GM19328 (cell line): ENCODE results near the gene TRIO.

ENCODE experiments used
- ATAC-seq: cut with Tn5 transposase; IDR thresholded peaks from one replicate; pipeline ENCODE4 v1.9.1; 2021; ENCODE audit warnings: mild to moderate bottlenecking, moderate library complexity; ENCODE audit not compliant: unreplicated experiment

The TRIO gene

DNA sequence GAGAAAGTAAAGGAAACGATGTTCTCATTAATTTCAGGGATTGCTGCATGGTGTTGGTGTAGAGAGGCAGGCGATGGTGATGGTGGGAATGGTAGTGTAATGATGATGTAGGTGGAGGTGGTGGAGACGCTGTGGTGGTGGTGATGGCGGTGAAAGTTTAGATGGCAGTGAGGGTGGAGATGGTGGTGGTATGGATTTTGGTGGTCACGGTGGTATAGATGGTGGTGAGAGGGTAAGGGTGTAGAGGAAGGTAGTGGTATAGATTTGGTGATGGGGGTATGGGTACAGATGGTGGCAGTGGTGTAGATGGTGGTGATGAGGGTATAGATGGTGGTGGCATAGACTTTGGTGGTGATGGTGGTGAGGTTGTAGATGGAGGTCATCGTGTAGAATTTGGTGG, 259.3 kb downstream of the TRIO start:
- no peak for ATAC-seq

DNA sequence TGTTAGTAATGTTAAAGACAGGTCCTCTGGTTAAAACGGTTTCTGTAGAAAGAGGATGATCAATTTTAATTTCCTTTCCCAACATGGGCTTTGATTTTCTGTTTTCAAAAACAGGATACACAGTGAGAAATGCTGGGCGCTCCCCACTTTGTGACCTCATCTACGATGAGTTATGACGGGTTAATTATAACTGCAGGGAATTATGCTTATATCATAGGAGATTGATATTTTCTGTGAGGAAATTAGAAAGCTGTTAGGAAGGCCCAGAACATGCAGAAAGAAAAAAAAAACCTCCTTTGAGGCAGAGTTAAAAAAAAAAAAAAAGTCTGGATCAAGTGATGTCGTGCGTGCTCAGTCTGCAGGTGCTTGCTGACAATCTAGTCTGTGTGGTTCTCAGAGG, 261.6 kb downstream of the TRIO start:
- no peak for ATAC-seq

DNA sequence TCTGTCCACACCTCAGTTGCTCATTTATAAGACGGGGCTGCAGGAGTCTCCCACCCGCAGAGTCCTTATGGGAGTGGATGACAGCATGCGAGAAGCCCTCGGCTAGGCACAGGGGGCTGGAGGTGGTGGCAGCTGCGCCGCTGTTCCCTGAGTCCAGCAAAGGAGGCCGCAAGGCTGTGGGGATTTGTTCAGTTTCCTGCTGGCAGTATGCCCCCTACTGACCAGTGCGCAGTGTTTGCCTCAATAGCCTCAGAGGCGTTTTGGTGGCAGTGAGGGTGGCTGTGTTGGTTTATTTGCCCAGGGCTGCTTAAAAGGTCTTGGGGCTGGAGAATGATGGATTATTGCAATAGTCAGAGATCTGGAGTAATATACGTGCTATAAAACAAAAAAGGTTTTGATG, 262.1 kb downstream of the TRIO start:
- ATAC-seq, result no peak

- no peak for ATAC-seq
Measured at GRCh38 chr5:14405706-14406553, 262.8 kb downstream of the TRIO start.

DNA sequence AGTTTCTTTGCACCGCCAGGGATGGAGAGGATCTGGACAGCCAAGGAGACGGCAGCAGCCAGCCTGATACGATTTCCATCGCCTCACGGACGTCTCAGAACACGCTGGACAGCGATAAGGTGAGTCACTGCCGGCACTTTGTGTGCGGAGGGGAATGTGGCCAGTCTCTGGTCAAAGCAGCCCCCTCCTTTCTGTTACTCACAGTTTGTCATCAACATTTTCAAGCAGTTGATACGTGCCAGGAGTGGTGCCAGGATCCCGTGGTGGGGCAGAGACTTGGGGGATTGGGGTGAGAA, 263.4 kb downstream of the TRIO start:
- no peak for ATAC-seq

DNA sequence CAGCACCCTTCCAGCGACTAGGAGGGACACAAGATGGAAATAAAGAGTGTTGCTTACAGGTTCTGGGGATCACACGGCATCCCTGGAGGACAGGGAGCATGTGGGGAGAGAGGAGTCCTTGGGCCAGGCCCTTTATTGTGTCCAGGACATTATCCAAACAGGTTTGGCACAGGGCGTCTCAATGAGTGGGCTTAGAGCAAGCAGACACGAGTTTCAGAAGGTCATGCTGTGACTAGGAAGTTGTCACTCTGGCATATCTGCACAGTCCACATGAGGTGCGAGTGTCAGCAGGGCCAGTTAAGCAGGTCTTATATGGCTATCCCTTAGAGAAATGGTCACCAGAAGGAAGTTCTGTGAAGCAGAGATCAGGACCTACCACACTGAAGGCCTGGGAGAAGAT, 263.9 kb downstream of the TRIO start:
- no peak for ATAC-seq

GRCh38 chr5:14407746-14408175, 264.6 kb downstream of the TRIO start:
- no peak for ATAC-seq

- no peak for ATAC-seq
Measured at GRCh38 chr5:14408969-14409586, 265.9 kb downstream of the TRIO start.

DNA sequence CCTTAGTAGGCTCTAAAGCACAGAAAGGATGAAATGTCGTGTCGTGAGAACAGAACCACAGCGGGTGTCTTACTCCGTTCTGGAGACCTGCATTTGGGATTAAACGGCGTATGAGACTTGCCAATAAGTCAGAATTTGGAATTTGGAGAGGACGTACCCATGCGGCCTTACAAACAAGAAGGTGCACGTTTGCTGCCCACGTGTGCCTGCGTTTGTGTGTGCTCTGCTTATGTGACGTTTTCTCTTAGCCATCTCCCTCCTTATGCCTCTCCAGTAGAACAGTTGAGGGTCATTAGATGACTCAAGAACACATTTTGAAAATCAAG, 266.9 kb downstream of the TRIO start:
- ATAC-seq, result no peak

DNA sequence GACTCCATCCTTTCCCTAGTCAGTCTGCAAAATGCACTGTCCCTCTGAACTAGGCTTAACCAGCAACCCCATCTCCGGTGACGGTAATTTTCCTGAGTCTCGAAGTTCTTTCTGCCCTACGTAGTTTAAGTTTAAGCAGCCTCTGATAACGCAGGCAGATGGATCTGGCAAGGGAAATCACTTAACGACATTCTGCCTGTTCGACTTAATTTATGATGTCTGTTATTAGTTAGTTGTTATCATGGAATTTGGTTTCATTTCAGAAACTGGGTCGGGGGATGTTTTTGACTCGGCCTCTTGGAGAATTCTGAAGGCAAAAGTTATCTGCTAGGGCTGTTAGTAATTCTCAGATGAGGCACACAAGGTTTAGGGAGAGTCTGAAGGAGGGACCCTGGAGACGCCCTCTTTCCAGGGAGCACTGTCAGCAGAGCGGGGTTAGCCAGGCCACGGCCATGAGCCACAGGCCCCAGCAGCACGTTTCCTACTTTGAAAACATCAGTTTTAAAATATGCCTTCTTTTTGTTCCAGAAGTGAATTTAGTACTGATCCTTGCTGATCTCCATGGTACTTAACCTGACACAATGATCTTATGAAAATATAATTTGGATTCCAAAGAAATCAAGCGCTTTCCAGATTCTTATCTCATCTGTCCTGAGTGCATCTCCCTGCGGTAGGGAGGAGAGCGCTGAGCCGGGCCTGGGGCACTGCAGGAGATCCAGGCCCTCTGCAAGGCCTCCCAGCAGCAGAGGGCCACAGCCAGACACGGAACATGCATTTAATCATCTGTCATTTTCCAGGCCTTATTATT, 267.5 kb downstream of the TRIO start:
- no peak for ATAC-seq

GRCh38 chr5:14411216-14411615, 268.1 kb downstream of the TRIO start:
- ATAC-seq, result no peak

DNA sequence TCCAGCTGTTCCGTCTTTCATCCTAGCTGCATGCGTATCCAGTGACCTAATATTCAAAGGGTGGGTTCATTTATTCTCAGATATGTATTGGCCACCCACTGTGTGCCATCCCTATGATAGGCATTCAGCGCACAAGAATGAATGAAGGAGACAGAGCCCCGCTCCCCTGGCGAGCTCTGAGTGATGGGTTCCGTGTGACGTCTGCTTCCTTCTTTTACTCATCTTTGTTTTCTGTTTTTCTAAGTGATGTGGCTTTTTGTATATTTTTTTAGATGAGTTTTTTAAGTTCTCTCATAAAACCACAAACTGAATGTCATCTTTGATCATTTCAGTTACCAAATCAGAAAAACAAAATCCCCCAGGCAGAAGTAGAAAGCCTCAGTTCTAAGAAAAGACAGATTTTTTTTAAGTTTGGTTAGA, 270.2 kb downstream of the TRIO start:
- no peak for ATAC-seq

DNA sequence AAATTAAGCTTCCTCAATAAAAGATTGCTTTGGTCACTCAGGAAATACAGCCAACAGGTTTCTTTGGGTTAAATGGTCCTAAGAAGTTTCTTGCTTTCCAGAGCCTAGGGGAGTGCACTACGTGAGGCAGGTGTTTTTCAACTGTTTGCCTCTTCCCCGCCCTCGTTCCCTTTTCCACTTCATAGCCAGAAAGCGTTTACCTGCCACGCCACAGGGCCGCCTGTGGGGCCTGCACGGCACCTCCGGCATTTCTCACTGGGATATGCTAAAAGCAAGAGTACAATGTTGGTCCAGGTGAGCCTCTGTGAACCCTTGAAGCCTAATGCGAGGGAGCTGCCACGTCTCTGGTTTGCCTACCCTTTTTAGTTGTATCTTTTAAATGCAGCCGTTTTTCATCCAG, 270.9 kb downstream of the TRIO start:
- ATAC-seq, result no peak

DNA sequence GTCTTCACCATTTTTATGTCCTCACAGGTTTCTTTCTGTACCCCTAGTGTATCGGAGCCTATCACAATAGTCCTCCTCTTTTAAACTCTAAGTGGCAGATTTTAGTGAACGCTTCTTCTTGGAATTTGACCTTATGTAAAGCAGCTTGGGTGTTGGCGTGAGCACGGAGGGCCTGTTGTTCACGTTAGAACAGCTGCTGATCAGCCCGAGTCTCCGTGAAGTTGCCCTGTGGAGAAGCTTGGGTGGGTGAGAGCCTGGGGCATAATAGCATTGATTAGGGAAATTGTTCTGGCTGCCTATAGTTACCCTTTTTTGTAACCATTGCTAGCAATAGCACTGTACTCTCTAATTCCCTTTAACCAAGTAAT, 271.5 kb downstream of the TRIO start:
- no peak for ATAC-seq

- ATAC-seq, result no peak
Measured at GRCh38 chr5:14415024-14415697, 272.0 kb downstream of the TRIO start.

GRCh38 chr5:14415698-14416074, 272.5 kb downstream of the TRIO start:
- ATAC-seq, result no peak

DNA sequence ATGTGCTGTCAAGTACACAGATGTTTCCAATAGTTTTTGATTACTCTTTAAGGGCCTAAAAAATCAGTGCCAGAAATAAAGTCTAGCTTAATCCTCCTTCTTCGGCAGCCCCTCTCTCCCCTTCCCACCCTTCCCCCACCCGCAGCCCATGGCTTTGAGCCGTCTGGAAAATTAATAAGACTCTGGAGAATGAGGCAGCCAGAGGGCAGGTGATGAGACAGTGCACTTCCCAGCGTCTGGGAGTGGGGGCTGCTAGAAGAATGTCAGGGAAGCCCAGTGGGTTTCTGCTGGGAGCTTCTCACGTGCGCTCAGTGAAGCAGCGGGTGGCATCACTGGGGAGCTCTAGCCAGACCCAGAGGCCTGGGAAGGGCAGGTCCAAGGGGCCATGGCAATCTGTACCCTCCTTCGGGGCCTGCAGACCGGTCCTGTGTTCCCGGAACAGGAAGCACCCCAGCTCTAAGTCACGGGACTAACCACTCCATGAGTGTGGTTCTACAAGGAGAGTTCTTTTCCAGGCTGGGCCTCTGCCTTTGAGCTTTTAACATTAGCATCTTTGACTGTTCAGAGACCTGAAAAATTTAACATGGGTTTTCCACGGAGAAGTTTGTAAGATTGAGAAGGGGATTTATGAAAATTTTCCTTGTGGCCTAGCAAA, 273.6 kb downstream of the TRIO start:
- no peak for ATAC-seq

DNA sequence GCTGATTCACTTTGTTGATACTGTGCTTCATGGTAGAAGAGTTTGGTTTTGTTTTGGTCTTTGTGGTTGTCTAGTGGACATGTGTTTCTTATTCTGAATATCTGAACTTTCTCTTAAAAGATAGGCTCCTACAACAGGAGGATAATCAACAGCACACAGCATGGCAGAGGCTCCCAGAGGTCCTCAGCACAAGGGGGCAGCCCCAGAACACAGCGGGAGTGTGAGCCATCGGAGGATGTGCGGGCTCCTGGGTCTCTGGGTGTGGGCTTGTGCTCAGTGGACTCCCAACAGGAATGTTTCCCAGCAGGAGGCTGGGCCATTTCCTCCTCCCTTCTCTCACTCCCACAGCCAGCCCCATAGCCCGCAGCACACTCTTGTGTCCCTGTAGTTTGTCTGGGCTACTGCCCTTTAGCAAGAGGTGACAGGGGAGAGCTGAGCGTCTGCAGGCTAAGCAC, 274.2 kb downstream of the TRIO start:
- no peak for ATAC-seq

DNA sequence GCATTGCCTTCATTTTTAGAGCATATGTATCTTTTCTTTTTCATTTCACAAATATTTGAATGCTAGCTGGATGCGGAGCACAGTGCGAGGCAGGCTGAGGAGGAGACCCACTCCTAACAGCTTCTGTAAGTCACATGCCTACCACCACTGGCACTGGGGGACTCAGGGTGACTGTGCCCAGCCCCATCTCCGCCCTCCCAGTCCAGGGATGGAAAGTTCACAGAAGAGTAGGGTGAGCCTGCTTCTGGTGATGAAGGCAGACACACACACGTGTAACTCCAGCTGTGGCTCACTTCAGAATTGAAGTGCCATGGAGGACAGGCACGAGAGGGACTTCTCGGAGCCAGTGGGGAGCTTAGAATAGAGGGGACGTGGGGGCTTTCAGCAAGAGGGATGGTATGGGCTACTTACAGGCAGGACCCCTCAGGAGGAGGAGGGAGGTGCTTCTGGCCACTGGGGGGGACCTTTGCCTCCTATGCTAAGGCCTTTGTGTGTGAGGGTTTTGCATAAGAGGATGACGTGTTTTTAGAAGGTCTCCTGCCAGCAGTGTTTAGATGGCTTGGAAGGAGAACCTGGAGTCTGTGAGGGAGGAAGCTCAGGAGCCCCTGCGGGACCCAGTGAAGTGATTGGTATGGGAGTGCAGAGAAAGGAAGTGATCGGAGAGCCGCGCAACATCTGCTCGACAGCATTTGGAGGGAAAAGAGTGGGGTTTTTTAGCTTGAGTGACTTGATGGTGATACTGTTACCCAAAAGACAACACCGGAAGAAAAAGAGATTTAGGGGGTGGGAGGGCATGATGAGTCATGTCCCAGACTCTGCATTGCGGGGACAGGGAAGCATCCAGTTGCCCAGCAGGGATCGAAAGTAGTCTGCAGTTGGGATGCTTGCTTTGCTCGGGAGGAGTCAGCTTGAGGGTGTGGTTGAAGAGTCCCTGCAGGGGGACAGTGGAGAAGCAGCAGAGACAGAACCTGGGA, 274.9 kb downstream of the TRIO start:
- ATAC-seq, result no peak

DNA sequence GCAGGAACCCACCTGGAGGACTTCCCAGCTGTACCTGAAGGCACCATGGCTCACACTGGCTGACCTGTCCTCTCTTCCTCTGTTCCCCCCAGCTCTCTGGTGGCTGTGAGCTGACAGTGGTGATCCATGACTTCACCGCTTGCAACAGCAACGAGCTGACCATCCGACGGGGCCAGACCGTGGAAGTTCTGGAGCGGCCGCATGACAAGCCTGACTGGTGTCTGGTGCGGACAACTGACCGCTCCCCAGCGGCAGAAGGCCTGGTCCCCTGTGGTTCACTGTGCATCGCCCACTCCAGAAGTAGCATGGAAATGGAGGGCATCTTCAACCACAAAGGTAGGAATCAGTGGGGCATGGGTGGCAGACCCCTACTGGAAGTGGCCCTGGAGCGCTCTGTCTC, 276.5 kb downstream of the TRIO start:
- no peak for ATAC-seq
